ENCODE data around the gene NOP56.

GRCh38 chr20:2624190-2624589, 28.2 kb upstream of the NOP56 start:
- TF ChIP-seq CTCF (IDR thresholded peaks at IDR 0.05) (no peak), EZH2 (IDR thresholded peaks at IDR 0.05; ENCODE audit: borderline replicate concordance, insufficient read depth, low read depth, low read length, poor library complexity, severe bottlenecking) (no peak)

All from B cell (primary cell).